Measurements from ENCODE around the gene CRIP2. TPM values are rescaled to one million over a fixed set of nuclear protein-coding genes. Genes with fewer than 3 reads are reported as not detected.

The CRIP2 gene
- total RNA-seq, 4 donors from 2014 or later: 31.4 to 47.1 (median 38.8) TPM

GRCh38 chr14:105507247-105507646 is 32.6 kb downstream of the CRIP2 start:
- ATAC-seq: no peak
- intact Hi-C loops (cut with DNase I; ENCODE audit: low total_unique reads): no loop called here
- TF ChIP-seq POLR2A (IDR thresholded peaks at IDR 0.05) (no peak), CTCF (IDR thresholded peaks at IDR 0.05 in 4 of 5, conservative IDR thresholded peaks at IDR 0.05 in 1 of 5) (no peak)

GRCh38 chr14:105508069-105508468 is 33.4 kb downstream of the CRIP2 start:
- no peak for TF ChIP-seq CTCF (IDR thresholded peaks at IDR 0.05 in 4 of 5, conservative IDR thresholded peaks at IDR 0.05 in 1 of 5)
- no peak for TF ChIP-seq POLR2A (IDR thresholded peaks at IDR 0.05)
- DNase-seq (no peak), ATAC-seq (no peak)
- Histone ChIP-seq H3K4me1 (no peaks in the 10 kb centered on the region), H3K36me3 (no peaks in the 10 kb centered on the region), H3K27ac (no peak overlapping the region), H3K27me3 (peaks cover 4 to 17% (median 10%) of the 10 kb centered on the region in 3 donors), H3K9me3 (no peaks in the 10 kb centered on the region), H3K4me3 (no peak overlapping the region)
- intact Hi-C loops (cut with DNase I; ENCODE audit: low total_unique reads) (no loop called here), in situ Hi-C loops (cut with MboI; ENCODE audit: low sequenced_read_pairs in 4 of 4) (no loop called here)

More at GRCh38 chr14:105507247-105507646, 32.6 kb downstream of the CRIP2 start:
- Histone ChIP-seq H3K9me3 (no peaks in the 10 kb centered on the region), H3K27ac (no peak overlapping the region), H3K4me3 (no peak overlapping the region), H3K4me1 (no peaks in the 10 kb centered on the region), H3K36me3 (no peaks in the 10 kb centered on the region), H3K27me3 (peaks cover 4 to 11% (median 10%) of the 10 kb centered on the region in 3 donors)
- in situ Hi-C loops (cut with MboI; ENCODE audit: low sequenced_read_pairs in 4 of 4): no loop called here
- no peak for DNase-seq

GRCh38 chr14:105508601-105509000 is 34.0 kb downstream of the CRIP2 start:
- DNase-seq (no peak), ATAC-seq (no peak)
- in situ Hi-C loops (cut with MboI; ENCODE audit: low sequenced_read_pairs in 4 of 4) (no loop called here), intact Hi-C loops (cut with DNase I; ENCODE audit: low total_unique reads) (no loop called here)
- Histone ChIP-seq H3K4me1 (no peaks in the 10 kb centered on the region), H3K9me3 (no peaks in the 10 kb centered on the region), H3K36me3 (no peaks in the 10 kb centered on the region), H3K27me3 (peaks cover 4 to 17% (median 10%) of the 10 kb centered on the region in 3 donors), H3K27ac (no peak overlapping the region), H3K4me3 (no peak overlapping the region)
- TF ChIP-seq POLR2A (IDR thresholded peaks at IDR 0.05) (no peak), CTCF (IDR thresholded peaks at IDR 0.05 in 4 of 5, conservative IDR thresholded peaks at IDR 0.05 in 1 of 5) (no peak)

- Histone ChIP-seq H3K4me3 (no peak overlapping the region), H3K27me3 (peaks cover 5 to 12% (median 7%) of the 10 kb centered on the region in 3 donors), H3K27ac (no peak overlapping the region), H3K9me3 (no peaks in the 10 kb centered on the region), H3K4me1 (no peaks in the 10 kb centered on the region), H3K36me3 (no peaks in the 10 kb centered on the region)
- ATAC-seq (no peak), DNase-seq (no peak)
- intact Hi-C loops (cut with DNase I; ENCODE audit: low total_unique reads): no loop called here
- no peak for TF ChIP-seq CTCF (IDR thresholded peaks at IDR 0.05 in 4 of 5, conservative IDR thresholded peaks at IDR 0.05 in 1 of 5)
- no peak for TF ChIP-seq POLR2A (IDR thresholded peaks at IDR 0.05)
- in situ Hi-C loops (cut with MboI; ENCODE audit: low sequenced_read_pairs in 4 of 4): no loop called here
Observed at GRCh38 chr14:105517096-105517495, 42.5 kb downstream of the CRIP2 start.

Measured in gastrocnemius medialis (tissue), 4 donors.